NCI-H460 (cell line): ENCODE data around the gene KCTD16. TPM values are rescaled to one million over a fixed set of nuclear protein-coding genes. Genes with fewer than 3 reads are reported as not detected.

Experiments used
- DNase-seq: peaks from one replicate; pipeline ENCODE4 v3.0.0-alpha.2; 2016; ENCODE audit warnings: low read depth; ENCODE audit errors: extremely low read depth
- total RNA-seq: library from RNA; depleted of rRNA; stranded (reverse); fragments of >200 nt; shearing (Covaris generic); gene quantifications from 2 replicates; pipeline ENCODE4 v1.2.3, GENCODE V29; 2014

The KCTD16 gene
- total RNA-seq, 1 experiment from 2014 or later = 2.8 TPM

GRCh38 chr5:144206141-144206540 is 35.5 kb downstream of the KCTD16 start:
- no peak for DNase-seq

DNA sequence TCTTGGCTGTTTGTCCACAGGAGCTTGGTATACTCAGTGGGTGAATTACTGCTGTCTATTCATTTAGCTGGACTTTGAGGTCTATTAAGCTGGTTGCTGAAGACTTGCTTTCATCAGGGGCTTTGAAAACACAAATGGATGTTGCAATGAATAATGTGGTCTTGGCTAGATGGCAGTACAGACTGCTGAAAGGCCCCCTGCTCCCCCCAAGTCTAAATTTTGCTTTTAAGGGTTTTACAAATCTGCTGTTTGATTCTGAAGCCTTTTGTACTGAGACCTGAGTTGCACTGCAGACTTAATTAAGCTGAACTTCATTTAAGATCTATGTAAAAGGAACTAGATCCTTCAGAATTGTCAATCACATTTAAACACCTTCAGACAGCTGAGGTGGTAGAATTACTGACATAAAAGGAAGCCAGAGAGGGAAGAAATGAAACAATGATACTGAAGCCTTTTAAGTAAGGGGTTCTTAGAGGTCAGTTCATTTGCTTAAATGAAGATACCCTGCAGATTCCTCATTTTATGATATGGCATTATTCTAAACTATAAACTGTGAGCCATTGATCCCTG is 37.3 kb downstream of the KCTD16 start:
- no peak for DNase-seq

DNA sequence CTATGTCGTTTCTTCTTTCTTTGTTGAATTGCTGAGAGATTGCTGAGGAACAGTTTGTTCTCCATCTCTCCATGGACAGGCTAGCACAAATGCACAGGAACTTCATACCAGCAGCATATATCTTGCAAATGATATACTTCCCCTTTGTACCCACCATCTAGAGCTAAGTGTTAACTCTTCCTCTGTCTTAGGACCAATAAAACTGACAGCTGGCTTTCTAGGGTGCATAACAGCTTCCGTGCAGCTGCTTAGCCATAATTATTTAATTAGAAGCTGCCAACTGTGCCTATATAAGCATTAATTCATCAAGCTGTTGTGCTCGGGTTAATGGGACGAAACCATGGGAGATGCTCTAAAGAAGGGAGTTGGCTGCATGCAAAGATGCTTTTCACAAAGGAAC is 38.7 kb downstream of the KCTD16 start:
- no peak for DNase-seq

DNA sequence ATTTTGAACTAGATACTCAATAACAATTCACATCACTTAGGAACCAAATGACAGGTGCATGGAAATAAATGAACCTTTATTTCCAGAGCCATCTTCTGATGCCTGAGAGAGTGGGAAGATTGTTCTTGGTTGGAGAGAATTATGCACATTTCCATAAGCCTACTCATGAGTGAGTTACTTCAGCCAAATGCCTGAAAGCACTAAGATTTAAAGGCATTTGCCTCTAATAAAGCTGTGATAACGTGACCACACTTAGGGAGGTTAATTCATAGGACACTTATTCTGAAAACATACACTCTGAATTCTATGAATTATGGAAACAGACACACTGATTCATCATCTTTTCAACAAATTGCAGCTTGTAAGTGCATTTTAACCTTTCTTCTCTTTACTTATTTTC is 40.0 kb downstream of the KCTD16 start:
- DNase-seq = no peak

- DNase-seq = no peak
Measured at GRCh38 chr5:144219869-144220268, 49.2 kb downstream of the KCTD16 start.

DNA sequence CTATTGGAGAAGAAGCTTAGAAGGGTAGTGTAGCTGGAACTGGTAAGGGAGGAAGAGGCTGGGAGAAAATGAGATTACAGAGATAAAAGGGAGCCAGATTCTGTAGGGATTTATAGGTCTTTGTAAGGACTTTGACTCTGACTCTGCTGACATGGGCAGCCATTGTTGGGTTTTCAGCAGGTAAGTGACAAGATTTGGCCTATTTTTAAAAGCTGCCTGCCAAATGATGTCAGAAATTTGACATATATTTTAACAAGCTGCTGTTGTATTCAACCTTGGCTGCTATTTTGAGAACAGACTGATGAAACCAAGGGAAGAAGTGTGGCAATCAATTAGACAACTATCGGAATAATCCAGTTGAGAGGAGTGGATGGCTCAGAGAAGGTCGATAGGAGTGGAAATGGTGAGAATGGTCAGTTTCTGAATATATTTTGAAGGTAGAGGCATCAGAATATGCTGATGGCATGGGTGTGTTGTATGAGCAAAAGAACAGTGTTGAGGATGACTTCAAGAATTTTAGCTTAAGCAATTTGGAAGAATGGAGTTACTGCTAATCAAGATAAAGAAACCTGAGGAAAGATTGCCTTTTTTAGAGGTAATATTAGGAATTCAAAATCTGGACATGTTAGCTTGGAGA is 56.8 kb downstream of the KCTD16 start:
- no peak for DNase-seq

DNA sequence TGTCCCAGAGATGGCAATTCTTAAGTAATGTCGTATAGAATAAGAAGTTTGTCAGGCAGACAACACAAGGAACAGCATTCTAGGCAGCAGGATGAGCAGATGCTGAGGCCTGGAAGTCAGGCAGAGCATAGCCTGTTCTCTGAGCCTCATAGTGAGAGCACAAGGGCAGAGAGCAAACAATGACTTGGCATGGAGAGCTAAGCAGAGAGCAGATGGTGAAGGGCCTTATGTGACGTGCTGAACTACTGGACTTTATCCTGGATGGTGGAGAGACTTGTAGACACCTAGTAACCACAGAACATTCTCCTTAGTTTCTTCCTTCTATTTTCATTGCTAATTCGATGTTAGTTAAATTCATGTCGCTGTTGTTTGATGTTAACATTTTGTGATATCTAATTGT is 60.1 kb downstream of the KCTD16 start:
- no peak for DNase-seq

DNA sequence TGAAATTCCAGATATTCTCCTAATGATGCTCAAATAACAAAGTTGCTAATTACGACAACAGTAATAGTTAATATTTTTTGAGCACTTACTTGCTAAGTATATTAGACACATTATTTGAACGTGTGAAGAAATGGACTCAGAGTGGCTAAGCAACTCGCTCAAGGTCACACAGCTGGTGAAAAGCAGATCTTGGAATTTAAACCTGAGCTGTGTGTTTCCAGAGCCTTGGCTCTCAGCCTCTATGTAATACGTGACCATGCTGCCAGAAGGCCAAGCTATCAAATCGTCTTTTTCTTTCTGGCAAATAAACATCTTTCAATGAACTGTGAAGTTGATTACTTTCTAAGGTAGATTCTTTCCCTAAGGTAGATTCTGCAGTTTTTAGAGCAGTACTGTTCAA is 61.6 kb downstream of the KCTD16 start:
- DNase-seq = no peak

DNA sequence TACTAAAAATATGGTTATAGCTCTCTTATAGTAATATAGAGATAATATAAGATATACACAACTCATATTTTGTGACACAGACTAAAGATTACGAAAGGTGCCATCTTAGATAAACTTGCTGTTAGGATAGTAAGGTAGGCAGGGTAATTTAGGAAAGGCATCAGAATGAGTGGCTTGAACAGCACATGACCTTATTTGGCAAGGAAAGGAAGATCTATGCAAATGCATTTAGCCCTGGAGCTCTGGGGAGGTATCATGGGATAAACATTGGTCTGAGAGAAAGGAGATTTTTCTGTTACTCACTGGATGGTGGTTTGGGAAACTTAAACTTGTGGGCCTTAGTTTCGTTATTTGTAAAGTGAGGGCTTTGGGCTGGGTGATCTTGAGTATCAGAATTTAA is 65.8 kb downstream of the KCTD16 start:
- no peak for DNase-seq

- DNase-seq = no peak
Measured at GRCh38 chr5:144237851-144238250, 67.2 kb downstream of the KCTD16 start.

GRCh38 chr5:144247131-144247530 is 76.5 kb downstream of the KCTD16 start:
- no peak for DNase-seq

GRCh38 chr5:144248015-144248414 is 77.3 kb downstream of the KCTD16 start:
- no peak for DNase-seq

DNA sequence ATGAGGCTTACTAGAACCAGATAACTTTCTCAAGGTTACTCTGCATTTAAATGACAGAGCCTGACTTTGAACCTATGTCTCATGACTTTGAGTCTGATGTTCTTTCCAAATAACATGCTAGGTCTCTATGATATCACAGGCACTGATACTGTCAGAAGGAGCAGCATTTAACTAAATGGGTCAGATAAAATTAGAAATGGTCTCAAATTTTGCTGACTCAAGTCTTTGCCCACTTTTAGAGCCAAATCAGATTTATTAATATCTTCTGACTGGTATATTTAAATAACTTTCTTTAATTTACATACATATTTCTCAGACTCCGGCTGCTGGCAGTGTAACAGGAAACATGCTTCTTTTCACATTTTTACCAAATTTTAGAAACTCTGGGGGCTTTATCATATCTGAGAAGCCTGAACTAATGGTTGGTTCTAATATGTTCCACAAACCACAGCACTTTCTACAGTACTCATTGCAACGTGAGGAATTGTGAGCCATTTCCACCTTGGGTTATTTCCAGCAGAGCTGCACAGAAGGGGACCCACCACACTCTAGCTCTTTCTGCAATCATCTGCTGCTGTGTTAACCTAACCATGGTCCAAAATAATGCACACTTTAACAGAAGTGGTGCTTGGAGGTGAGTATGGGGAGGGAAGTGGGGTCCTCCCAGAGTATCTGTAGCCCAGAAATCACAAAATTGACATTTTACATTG is 79.2 kb downstream of the KCTD16 start:
- no peak for DNase-seq

DNA sequence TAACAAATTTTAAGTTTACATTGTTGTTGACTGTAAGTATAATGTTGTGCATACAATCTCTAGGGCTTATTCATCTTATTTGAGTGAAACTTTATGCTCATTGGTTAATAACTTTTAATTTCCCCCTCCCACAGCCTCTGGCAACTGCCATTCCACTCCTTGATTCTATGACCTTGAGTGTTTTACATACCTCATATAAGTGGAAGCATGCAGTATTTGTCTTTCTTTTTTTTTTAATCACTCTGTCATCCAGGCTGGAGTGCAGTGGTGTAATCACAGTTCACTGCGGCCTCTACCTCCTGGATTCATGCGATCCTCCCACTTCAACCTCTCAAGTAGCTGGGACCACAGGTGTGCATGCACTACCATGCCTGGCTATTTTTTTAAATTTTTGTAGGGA is 83.9 kb downstream of the KCTD16 start:
- DNase-seq = no peak

GRCh38 chr5:144260121-144260520 is 89.4 kb downstream of the KCTD16 start:
- DNase-seq = no peak

DNA sequence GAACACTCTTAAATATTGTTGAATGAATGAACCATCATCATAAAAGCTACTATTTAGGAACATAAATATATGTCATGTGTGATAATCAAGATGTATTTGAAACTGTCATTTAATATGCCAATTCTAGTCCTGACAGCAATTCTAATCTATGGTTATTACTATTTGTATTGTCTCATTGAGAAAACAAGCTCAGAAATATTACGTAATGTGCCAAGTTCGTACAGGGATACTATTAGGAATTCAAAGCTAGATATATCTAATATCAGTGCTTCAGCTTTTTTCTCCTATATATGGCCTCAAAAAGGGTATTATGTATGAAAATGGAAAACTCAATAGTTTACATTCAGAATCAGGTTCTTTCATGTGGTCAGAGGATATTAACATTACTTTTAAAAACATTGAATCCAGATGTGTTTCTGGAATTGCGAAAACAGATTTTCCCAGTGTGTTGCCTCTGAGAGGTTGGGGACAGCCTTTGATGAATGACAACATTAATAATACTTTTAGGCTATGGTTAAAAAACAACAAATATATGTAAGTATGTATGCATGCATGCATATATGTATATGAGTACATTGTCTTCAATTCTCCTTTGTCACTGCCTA is 95.1 kb downstream of the KCTD16 start:
- no peak for DNase-seq

DNA sequence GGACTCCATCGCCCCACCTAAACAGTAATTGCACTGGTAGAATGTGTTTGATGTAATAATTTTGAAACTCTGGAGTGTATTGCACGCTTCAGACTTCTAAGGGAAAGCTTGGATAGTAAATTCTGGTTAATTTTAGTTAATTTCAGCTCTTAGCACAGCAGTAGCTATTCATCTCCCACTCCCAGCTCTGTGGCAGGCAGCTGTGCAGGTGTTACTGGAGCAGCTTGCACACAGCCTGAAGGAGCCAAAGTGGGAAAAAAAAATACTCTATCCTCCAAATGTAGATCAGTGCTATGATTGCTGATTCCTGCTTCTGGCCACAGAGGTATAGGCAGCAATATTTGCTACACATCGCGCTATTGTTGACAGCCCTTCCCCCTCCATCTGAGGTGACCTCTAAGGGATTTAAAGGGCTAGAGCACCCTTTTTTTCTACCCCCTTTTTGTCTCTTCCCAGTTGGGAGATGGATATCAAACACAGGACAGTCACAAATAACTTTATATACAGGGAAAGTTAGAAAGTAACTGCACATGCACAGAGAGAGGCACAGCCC is 97.4 kb downstream of the KCTD16 start:
- DNase-seq = no peak

GRCh38 chr5:144273232-144274027 is 102.8 kb downstream of the KCTD16 start:
- no peak for DNase-seq

DNA sequence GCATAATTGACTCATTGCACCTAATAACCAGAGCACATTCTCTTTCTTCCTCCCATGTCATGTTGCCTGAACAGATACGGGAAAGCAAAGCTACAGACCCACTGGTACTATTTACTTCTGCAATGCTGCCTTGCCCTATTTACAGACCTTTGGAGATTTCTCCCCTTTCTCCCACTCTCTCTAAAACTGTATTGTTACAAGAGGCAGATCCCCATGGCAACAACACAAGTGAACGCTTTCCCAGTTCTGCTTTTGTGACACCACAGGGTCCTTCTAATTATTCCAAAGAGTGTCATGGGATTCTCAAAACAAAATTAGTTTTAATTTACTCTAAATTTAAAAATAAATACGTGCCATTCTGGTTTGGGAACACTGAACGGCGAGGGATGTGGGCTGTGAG is 104.7 kb downstream of the KCTD16 start:
- DNase-seq = no peak

DNA sequence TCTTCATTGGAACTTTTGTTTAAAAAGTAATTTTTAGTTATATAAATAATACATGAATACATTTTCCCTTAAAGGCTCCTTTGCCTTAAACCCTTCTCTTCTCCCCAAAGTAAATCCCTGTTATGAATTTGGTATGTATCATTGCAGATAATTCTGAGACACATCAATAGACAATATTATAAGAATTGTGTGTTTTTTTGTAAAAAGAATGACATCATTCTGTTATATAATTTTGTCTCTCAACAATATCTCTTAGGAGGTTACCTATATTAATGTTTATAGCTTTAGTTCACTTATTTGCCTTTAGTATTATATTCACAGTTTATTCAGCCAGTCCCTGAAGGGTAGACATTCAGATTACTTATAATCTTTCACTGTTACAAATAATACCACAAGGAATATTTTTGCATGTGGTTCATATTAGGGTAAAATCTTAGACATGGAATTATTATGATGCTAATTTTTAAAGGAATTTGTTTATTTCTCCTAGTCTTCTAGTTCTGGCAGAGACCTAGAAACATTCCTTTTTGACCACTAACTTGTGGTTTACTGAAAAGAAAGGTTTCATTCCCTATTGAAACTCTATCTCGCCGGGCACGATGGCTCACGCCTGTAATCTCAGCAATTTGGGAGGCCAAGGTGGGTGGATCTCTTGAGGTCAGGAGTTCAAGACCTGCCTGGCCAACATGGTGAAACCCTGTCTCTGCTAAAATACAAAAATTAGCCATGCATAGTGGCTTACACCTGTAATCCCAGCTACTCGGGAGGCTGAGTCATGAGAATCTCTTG is 105.6 kb downstream of the KCTD16 start:
- DNase-seq = no peak
